ENCODE data around the gene PAX2.

The PAX2 gene

GRCh38 chr10:100710151-100710871 is 35.1 kb upstream of the PAX2 start:
- TF ChIP-seq, protein P1, sequence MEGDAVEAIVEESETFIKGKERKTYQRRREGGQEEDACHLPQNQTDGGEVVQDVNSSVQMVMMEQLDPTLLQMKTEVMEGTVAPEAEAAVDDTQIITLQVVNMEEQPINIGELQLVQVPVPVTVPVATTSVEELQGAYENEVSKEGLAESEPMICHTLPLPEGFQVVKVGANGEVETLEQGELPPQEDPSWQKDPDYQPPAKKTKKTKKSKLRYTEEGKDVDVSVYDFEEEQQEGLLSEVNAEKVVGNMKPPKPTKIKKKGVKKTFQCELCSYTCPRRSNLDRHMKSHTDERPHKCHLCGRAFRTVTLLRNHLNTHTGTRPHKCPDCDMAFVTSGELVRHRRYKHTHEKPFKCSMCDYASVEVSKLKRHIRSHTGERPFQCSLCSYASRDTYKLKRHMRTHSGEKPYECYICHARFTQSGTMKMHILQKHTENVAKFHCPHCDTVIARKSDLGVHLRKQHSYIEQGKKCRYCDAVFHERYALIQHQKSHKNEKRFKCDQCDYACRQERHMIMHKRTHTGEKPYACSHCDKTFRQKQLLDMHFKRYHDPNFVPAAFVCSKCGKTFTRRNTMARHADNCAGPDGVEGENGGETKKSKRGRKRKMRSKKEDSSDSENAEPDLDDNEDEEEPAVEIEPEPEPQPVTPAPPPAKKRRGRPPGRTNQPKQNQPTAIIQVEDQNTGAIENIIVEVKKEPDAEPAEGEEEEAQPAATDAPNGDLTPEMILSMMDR (IDR thresholded peaks at IDR 0.05), result no peak

DNA sequence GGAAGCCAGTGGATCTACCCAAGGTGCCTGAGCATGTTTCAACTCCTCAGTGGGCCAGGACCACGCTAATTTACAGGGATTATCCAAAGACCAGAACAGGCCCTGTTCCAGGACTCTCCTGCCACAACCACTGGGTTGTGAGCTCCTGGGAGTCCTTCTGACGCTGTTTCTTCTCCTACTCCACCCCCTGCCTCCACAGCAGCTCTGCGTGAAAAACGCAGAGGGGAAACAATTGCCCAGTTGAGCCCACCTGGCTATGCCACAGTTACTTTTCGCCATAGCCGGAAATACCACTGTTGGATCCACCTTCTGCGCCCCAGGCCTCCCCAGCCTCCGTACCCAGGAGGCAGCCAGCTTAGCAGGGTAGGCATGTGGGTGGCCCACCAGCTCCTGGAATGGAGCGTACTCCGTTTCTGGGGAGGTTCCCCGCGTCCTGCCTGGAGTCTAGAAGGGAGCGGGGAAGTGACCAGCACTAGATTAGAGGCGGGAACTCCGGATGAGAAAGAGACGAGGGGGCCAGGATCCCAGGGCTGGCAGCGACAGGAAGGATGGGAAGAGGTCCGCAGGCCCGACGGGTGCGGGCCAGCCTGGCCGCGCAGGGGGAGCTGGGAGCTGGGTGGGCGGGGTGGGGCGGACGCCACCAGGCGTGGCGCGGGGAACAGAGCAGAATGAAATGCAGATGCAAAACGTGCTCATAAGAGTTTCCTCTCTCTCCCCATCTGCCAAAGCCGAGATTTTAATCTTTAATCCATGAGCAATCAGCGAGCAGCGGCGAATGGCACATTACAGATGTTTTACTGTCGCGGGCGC is 32.1 kb upstream of the PAX2 start:
- TF ChIP-seq, protein P1 (IDR thresholded peaks at IDR 0.05), result no peak

GRCh38 chr10:100713859-100714565 is 31.4 kb upstream of the PAX2 start:
- TF ChIP-seq, protein P1 (IDR thresholded peaks at IDR 0.05), result no peak

DNA sequence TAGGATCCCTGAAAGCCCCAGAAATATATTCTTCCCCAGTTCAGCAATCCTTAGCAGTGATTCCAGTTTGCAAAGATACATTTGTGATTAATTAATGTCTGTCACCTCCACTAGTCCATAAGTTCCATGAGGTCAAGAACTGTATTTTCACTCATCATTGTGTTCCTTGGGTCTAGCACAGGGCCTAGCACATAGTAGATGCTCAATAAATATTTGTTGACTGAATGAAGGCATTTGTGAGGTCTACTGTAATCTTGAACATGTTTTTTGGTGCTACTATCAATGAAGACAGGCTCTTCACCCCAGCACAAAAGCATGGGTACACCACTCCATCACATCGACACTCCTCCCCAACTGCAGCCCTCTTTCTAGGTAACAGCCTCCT is 30.8 kb upstream of the PAX2 start:
- TF ChIP-seq, protein P1 (IDR thresholded peaks at IDR 0.05), result no peak

- TF ChIP-seq, protein P1 (IDR thresholded peaks at IDR 0.05), result no peak
Measured at GRCh38 chr10:100715101-100715444, 30.3 kb upstream of the PAX2 start.

DNA sequence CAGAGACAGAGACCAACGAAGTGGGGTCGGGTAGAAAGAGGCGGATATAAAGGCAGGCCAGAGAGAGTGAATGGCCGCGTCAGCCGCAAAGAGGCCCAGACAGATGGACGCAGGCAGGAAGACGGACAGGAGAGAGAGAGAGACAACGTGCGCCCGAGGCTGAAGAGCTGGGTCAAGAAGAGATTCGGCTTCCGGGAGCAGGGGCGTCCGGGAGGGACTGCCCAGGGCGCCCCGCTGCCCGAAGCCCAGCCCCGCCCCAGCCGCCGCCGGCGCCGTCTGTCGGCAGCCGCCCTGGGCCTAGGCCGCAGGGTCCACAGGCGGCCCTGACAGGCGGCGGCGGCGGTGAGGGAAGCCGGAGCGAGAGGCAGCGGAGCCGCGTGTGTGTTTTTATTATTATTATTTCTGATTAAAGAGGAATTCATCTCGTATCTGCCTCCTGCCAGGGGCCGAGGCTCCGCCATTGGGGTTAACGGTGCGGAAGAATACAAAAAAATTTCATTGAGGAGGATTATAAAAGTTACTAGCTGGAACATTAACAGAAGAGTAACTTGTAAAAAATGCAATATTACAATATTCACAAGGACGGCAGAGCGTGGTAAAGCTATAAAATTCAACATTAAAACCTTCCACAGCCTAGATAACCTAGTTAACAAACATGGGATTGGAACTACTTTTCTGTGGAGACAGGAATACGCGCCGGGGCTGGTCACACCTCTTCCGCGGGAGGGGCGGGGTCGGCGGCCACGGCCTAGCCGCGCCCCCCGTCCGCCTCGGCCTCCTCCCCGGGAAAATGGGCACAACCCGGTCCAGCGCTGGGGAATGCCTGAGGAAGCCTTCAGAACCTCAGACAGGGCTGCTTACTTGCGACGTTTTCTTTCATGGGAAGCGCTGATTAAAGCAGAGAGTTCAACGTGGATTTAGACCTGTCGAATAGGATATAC is 29.7 kb upstream of the PAX2 start:
- TF ChIP-seq, protein P1 (IDR thresholded peaks at IDR 0.05), result no peak

- TF ChIP-seq, protein P1 (IDR thresholded peaks at IDR 0.05), result no peak
Measured at GRCh38 chr10:100717166-100717565, 28.2 kb upstream of the PAX2 start.

Data from LNCAP (cell line).